HCT116 (cell line): Measurements from ENCODE around the gene GGACT. TPM values are rescaled to one million over a fixed set of nuclear protein-coding genes. Genes with fewer than 3 reads are reported as not detected.

Source experiments
- ATAC-seq: fragments of 200-7000 bp; cut with Tn5 transposase; 2 replicates; pipeline ENCODE4 v1.9.1; 2020; ENCODE audit warnings: mild to moderate bottlenecking, moderate library complexity
- BruUV-seq: library from RNA; stranded (reverse); fragments of 400-500 nt; replicated peaks from 2 replicates; lab custom pipeline; 2021; lab: Mats Ljungman, UMichigan
- CTCF ChIA-PET: fragments of 300-600 bp; sonication (Branson Sonifier 250); formaldehyde crosslinking; loops from one replicate; lab custom pipeline; 2021; ENCODE audit warnings: antibody characterized with exemption; lab: Charles Lee
- POLR2A ChIA-PET: fragments of 300-600, 350-600 bp; sonication (Branson Sonifier 250); formaldehyde crosslinking; loops from one replicate; lab custom pipeline; 2021; ENCODE audit warnings: antibody characterized with exemption; lab: Charles Lee
- RAD21 ChIA-PET, 2 experiments: fragments of 300-600 bp; sonication (Branson Sonifier 250); formaldehyde crosslinking; loops; one replicate each; lab custom pipeline; 2023; ENCODE audit warnings: low total read pairs in 2 of 2; ENCODE audit not compliant: uncharacterized antibody in 2 of 2, unreplicated experiment in 2 of 2, low non-redundant PET in 1 of 2; lab: Charles Lee
- DNase-seq: peaks from one replicate; pipeline ENCODE4 v3.0.0-alpha.2; 2010; ENCODE audit warnings: low read depth, low spot score
- H2AFZ ChIP-seq: fragments of 200-600 bp; shearing (Covaris generic), sonication (generic); 2 replicates; pipeline ENCODE4 v1.6.1; 2017; ENCODE audit warnings: low read depth, mixed run types, mixed read lengths, antibody characterized with exemption, low read length; ENCODE audit not compliant: poor library complexity, severe bottlenecking
- H3K27ac ChIP-seq: 2 replicates; pipeline ENCODE4 v1.5.1; 2012; ENCODE audit warnings: low read depth, low read length
- H3K27me3 ChIP-seq: fragments of 200-600 bp; sonication (generic); 2 replicates; pipeline ENCODE4 v1.6.1; 2016; ENCODE audit warnings: mixed run types, low read length, mixed read lengths; ENCODE audit not compliant: insufficient read depth
- H3K36me3 ChIP-seq, 2 experiments: fragments of 200-500 bp in 1 of 2; fragments of 200-600 bp in 1 of 2; sonication (Bioruptor generic) in 1 of 2; sonication (generic) in 1 of 2; 2 replicates each; pipeline versions ENCODE4 v1.5.1 to v1.6.1; 2014 to 2016; ENCODE audit warnings: low read length in 2 of 2, inconsistent platforms in 1 of 2, mixed read lengths in 1 of 2, mixed run types in 1 of 2; ENCODE audit not compliant: insufficient read depth in 2 of 2, control insufficient read depth in 1 of 2
- H3K4me1 ChIP-seq, 2 experiments: fragments of 200-600 bp in 1 of 2; sonication (generic) in 1 of 2; 2 replicates each; pipeline versions ENCODE4 v1.5.1 to v1.6.1; 2012 to 2017; ENCODE audit warnings: low read length in 2 of 2, inconsistent platforms in 1 of 2, mild to moderate bottlenecking in 1 of 2, mixed read lengths in 1 of 2, mixed run types in 1 of 2, moderate library complexity in 1 of 2; ENCODE audit not compliant: insufficient read depth in 2 of 2, control insufficient read depth in 1 of 2
- H3K4me2 ChIP-seq: fragments of 200-600 bp; sonication (generic); 2 replicates; pipeline ENCODE4 v1.6.1; 2017; ENCODE audit warnings: mixed run types, low read length, mixed read lengths
- H3K4me3 ChIP-seq, 2 experiments: fragments of 200-600 bp in 1 of 2; sonication (generic) in 1 of 2; replicated peaks in 1 of 2; 2 replicates each; pipeline ENCODE4 v1.5.1; 2011 to 2016; ENCODE audit warnings: low read length in 2 of 2, control low read depth in 1 of 2, low read depth in 1 of 2, mild to moderate bottlenecking in 1 of 2, mixed read lengths in 1 of 2, mixed run types in 1 of 2
- H3K79me2 ChIP-seq: fragments of 200-600 bp; sonication (generic); 2 replicates; pipeline ENCODE4 v1.6.1; 2017; ENCODE audit warnings: mild to moderate bottlenecking, mixed run types, low read length, moderate library complexity, mixed read lengths; ENCODE audit not compliant: insufficient read depth
- H3K9ac ChIP-seq: fragments of 200-600 bp; sonication (generic); 2 replicates; pipeline ENCODE4 v1.6.1; 2016; ENCODE audit warnings: low read length, mixed read lengths
- H3K9me2 ChIP-seq: fragments of 200-600 bp; sonication (generic), shearing (Covaris generic); 2 replicates; pipeline ENCODE4 v1.6.1; 2017; ENCODE audit warnings: mixed run types, mild to moderate bottlenecking, moderate library complexity; ENCODE audit not compliant: insufficient read depth
- H3K9me3 ChIP-seq, 2 experiments: fragments of 200-500 bp in 1 of 2; fragments of 200-600 bp in 1 of 2; sonication (Bioruptor generic) in 1 of 2; sonication (generic) in 1 of 2; 2 replicates each; pipeline ENCODE4 v1.6.1; 2014 to 2017; ENCODE audit warnings: low read length in 2 of 2, mixed read lengths in 2 of 2, inconsistent platforms in 1 of 2, low read depth in 1 of 2, mild to moderate bottlenecking in 1 of 2, mixed run types in 1 of 2, moderate library complexity in 1 of 2; ENCODE audit not compliant: control insufficient read depth in 1 of 2, insufficient read depth in 1 of 2
- H4K20me1 ChIP-seq: fragments of 200-600 bp; sonication (generic), shearing (Covaris generic); 2 replicates; pipeline ENCODE4 v1.6.1; 2017; ENCODE audit warnings: mixed run types, mild to moderate bottlenecking, moderate library complexity; ENCODE audit not compliant: insufficient read depth
- EGR1 ChIP-seq: IDR thresholded peaks from 2 replicates; pipeline ENCODE4 v1.6.1; 2012; ENCODE audit warnings: low read depth
- EZH2phosphoT487 ChIP-seq: fragments of 200-600 bp; IDR thresholded peaks from 2 replicates; pipeline ENCODE4 v1.6.1; 2018; ENCODE audit warnings: antibody characterized with exemption, borderline replicate concordance
- POLR2A ChIP-seq: IDR thresholded peaks from 2 replicates; pipeline ENCODE4 v1.7.0; 2011; ENCODE audit warnings: borderline replicate concordance; ENCODE audit not compliant: insufficient read depth, insufficient read length; ENCODE audit errors: extremely low read depth
- SIN3A ChIP-seq: IDR thresholded peaks from 2 replicates; pipeline ENCODE4 v1.6.1; 2012; ENCODE audit warnings: low read depth
- SP1 ChIP-seq: IDR thresholded peaks from 2 replicates; pipeline ENCODE4 v1.6.1; 2012; ENCODE audit warnings: low read depth
- SRF ChIP-seq: IDR thresholded peaks from 2 replicates; pipeline ENCODE4 v1.6.1; 2012; ENCODE audit warnings: low read depth
- intact Hi-C: fragments of 100-400 bp; cut with micrococcal nuclease; formaldehyde crosslinking; loops from 2 replicates; pipeline ENCODE4 v1.10.0; 2022
- total RNA-seq: library from RNA; stranded (reverse); gene quantifications from one replicate; pipeline ENCODE4 v1.2.1, GENCODE V29; 2021; ENCODE audit not compliant: unreplicated experiment

The GGACT gene
- total RNA-seq, 1 experiment from 2014 or later: 5.0 TPM

GRCh38 chr13:100565286-100565685, 23.3 kb downstream of the GGACT start:
- H3K9ac ChIP-seq: no peak overlapping the region
- intact Hi-C loops: no loop called here
- DNase-seq (no peak), ATAC-seq (no peak)
- H3K27me3 ChIP-seq: no peaks in the 10 kb centered on the region
- peaks cover 0 to 12% of the 10 kb centered on the region in 2 experiments; a peak in 1 of 4 replicates for H3K4me1 ChIP-seq
- H3K4me3 ChIP-seq: no peak overlapping the region
- H2AFZ ChIP-seq: no peak overlapping the region
- ChIA-PET CTCF (no interaction called here), POLR2A (no interaction called here), RAD21 (no interaction called here)
- no TSS peak for BruUV-seq
- no peak overlapping the region for H3K27ac ChIP-seq
- no peaks in the 10 kb centered on the region for H3K9me2 ChIP-seq
- TF ChIP-seq POLR2A (no peak), EZH2phosphoT487 (no peak), SRF (no peak), SP1 (no peak), EGR1 (no peak)
- no peaks in the 10 kb centered on the region for H3K36me3 ChIP-seq
- H3K9me3 ChIP-seq: no peaks in the 10 kb centered on the region
- H3K79me2 ChIP-seq: no peaks in the 10 kb centered on the region
- H3K4me2 ChIP-seq: no peak overlapping the region
- no peaks in the 10 kb centered on the region for H4K20me1 ChIP-seq

DNA sequence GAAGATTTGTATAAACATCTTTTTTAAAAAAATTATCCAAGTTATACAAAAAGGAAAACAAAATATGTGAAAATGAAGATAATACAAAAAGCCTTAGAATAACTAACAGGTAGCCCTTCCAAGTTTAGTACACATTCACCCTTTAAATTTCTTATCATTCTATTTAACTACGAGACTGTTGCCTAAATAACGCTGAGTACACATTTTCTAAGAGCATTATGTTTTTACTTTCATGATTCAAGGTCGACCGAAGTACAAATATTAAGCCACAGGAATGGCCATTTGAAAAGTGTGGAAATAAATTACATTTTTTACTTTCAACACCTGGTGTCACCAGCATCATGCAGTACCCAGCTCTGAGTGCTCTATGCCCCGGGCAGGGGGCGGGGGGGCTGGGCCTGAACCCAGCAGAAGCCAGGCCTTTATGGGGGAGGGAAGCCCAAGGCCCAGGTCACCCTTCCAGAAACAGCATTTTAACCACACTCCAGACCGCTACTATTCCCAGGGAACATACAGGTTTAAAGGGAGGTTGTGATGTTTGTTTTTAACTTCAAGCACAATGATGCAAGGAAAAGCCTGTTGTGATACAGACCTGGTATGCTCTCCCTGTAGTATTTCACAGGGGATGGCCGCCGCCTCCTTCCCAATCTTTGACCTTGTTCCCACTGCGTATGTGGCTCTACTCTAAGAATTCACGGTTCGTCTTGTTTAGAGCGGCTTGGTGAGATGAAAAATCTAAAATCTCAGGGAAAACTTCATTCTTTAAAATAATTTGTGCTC, 24.0 kb downstream of the GGACT start:
- H3K27me3 ChIP-seq: no peaks in the 10 kb centered on the region
- no TSS peak for BruUV-seq
- H3K9ac ChIP-seq: no peak overlapping the region
- ATAC-seq (no peak), DNase-seq (no peak)
- ChIA-PET RAD21 (no interaction called here), POLR2A (no interaction called here), CTCF (interaction anchor here (0.8 kb wide), 1 partner anchor 8 kb away, joined by 4 read pairs; no protein-coding TSS in a partner anchor)
- H3K4me3 ChIP-seq: no peak overlapping the region
- no peak overlapping the region for H3K4me2 ChIP-seq
- H3K27ac ChIP-seq: no peak overlapping the region
- no peak overlapping the region for H2AFZ ChIP-seq
- no peaks in the 10 kb centered on the region for H4K20me1 ChIP-seq
- intact Hi-C loops: no loop called here
- H3K79me2 ChIP-seq: no peaks in the 10 kb centered on the region
- H3K9me2 ChIP-seq: no peaks in the 10 kb centered on the region
- H3K4me1 ChIP-seq: peaks cover 0 to 12% of the 10 kb centered on the region in 2 experiments; a peak in 1 of 4 replicates
- H3K36me3 ChIP-seq: no peaks in the 10 kb centered on the region
- TF ChIP-seq SIN3A (no peak), SP1 (no peak)
- TF ChIP-seq, all 23 proteins: peak for 0
- no peaks in the 10 kb centered on the region for H3K9me3 ChIP-seq
